Omental fat pad (tissue), 4 donors: ENCODE data around the gene UNC5A. TPM values are rescaled to one million over a fixed set of nuclear protein-coding genes. Genes with fewer than 3 reads are reported as not detected.

Experiments
- ATAC-seq: fragments of 150-250 bp; one replicate; pipeline ENCODE4 v1.9.1; 2016; ENCODE audit warnings: mild to moderate bottlenecking, moderate library complexity; ENCODE audit not compliant: low FRiP score
- DNase-seq: peaks from one replicate; pipeline ENCODE4 v3.0.0-alpha.2; 2019; ENCODE audit warnings: low spot score
- CTCF ChIP-seq, 3 donors: fragments of 450-650 bp; IDR thresholded peaks; one replicate each; pipeline ENCODE4 v1.5.1; 2016 to 2017; ENCODE audit warnings: antibody characterized with exemption in 3 of 3, mild to moderate bottlenecking in 3 of 3, moderate library complexity in 2 of 3
- total RNA-seq, 4 donors: library from RNA; depleted of rRNA; stranded (reverse); fragments of >200 nt; gene quantifications; one replicate each; pipeline ENCODE4 v1.1.0, GENCODE V29; 2016

The UNC5A gene
- total RNA-seq, 4 donors from 2014 or later, result 0.12 to 0.75 (median 0.28) TPM; not detected in 1

- DNase-seq, result no peak
- TF ChIP-seq CTCF (IDR thresholded peaks at IDR 0.05), result no peak
- ATAC-seq, result no peak
Measured at GRCh38 chr5:176825234-176825633, 14.9 kb downstream of the UNC5A start.

GRCh38 chr5:176825957-176826356, 15.6 kb downstream of the UNC5A start:
- no peak for TF ChIP-seq CTCF (IDR thresholded peaks at IDR 0.05)
- no peak for DNase-seq
- ATAC-seq, result no peak

- no peak for DNase-seq
- no peak for ATAC-seq
- TF ChIP-seq CTCF (IDR thresholded peaks at IDR 0.05), result no peak
Measured at GRCh38 chr5:176827736-176828414, 17.5 kb downstream of the UNC5A start.

- no peak for TF ChIP-seq CTCF (IDR thresholded peaks at IDR 0.05)
- DNase-seq (no peak), ATAC-seq (no peak)
Measured at GRCh38 chr5:176829320-176829719, 19.0 kb downstream of the UNC5A start.

GRCh38 chr5:176830422-176830994, 20.1 kb downstream of the UNC5A start:
- DNase-seq (no peak), ATAC-seq (peak; percentile 18)
- no peak for TF ChIP-seq CTCF (IDR thresholded peaks at IDR 0.05)

- no peak for DNase-seq
- ATAC-seq, result no peak
- TF ChIP-seq CTCF (IDR thresholded peaks at IDR 0.05), result no peak
Measured at GRCh38 chr5:176830995-176831423, 20.6 kb downstream of the UNC5A start.

GRCh38 chr5:176831425-176831824, 21.1 kb downstream of the UNC5A start:
- no peak for TF ChIP-seq CTCF (IDR thresholded peaks at IDR 0.05)
- DNase-seq (no peak), ATAC-seq (no peak)
